NT2/D1 (cell line): ENCODE measurements around the gene CCNK.

Source experiments
- SUZ12 ChIP-seq: IDR thresholded peaks from 2 replicates; pipeline ENCODE4 v1.6.1; 2011; ENCODE audit not compliant: insufficient read length, insufficient read depth; ENCODE audit errors: extremely low read depth
- YY1 ChIP-seq: IDR thresholded peaks from 2 replicates; pipeline ENCODE4 v1.6.1; 2011; ENCODE audit not compliant: insufficient read length, insufficient read depth
- ZNF274 ChIP-seq: IDR thresholded peaks from 2 replicates; pipeline ENCODE4 v1.6.1; 2011; ENCODE audit warnings: mild to moderate bottlenecking, low read depth, low read length

GRCh38 chr14:99505089-99505488 is 23.9 kb downstream of the CCNK start:
- TF ChIP-seq ZNF274 (no peak), SUZ12 (no peak), YY1 (no peak)
